ENCODE measurements around the gene PRSS36.

Gene PRSS36

DNA sequence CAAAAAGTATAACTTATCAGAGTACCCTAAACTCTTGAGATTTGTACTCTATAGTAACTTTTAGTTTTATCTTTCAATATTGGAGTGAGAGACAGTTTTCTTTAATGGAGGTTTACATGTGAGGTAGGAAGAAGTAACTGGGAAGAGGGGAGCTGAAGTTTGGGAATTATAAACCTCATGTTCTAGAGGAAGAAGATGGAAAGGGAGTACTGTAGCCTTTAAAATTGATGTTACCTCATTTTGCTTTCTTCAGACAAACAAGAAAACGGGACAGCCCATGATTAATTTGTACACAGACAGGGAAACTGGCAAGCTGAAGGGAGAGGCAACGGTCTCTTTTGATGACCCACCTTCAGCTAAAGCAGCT lies 39.5 kb upstream of the PRSS36 start:
- Histone ChIP-seq H3K9me3 (ENCODE audit: low read length) (no peaks in the 10 kb centered on the region), H3K36me3 (ENCODE audit: insufficient read depth, low read length) (peaks cover 98% of the 10 kb centered on the region), H3K27me3 (ENCODE audit: insufficient read depth, low read length) (no peaks in the 10 kb centered on the region), H3K4me1 (ENCODE audit: insufficient read depth, low read length) (no peaks in the 10 kb centered on the region), H3K4me3 (ENCODE audit: low read length) (no peak overlapping the region), H2AFZ (ENCODE audit: low read depth, low read length) (no peak overlapping the region)

DNA sequence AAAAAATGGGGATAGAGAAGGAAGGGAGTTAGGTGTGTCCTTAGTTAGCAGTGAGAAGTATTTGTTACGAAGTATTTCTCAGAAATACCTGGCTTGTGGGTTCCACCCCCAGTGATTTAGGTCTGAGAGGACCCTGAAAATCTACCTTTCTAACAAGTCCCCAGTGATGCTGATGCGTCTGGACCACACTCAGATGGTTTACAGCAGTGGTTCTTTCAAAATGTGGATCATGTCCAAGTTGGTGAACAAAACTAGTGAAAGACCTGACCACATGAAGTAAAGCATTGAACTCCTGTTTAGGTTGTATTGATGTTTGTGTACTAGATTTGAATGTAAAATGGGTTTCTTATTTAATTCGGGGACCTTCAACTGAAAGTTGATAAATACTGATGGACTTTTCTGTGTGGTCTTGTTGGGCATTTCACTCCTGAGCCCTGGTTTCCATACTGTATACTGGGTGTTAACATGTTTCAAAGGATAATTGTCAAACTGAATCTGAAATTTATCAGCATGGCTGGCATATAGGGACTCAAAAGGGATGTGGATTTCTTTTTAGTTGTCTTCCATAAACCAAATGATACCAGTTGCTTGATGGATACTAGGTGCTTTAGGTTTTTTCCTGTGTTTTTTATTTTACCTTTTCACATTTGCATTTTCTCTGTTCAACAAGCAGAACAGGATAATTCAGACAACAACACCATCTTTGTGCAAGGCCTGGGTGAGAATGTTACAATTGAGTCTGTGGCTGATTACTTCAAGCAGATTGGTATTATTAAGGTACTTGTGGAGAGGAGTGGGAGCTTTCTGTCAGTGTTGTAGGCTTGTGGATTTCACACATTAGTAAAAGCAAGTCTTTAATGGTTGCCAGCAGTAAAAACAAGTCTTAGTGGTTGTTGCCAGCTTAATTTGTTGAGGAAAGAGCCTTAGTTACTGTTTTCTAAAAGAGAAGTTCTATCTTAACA lies 38.9 kb upstream of the PRSS36 start:
- Histone ChIP-seq H3K27me3 (ENCODE audit: insufficient read depth, low read length) (no peaks in the 10 kb centered on the region), H3K4me3 (ENCODE audit: low read length) (no peak overlapping the region), H3K4me1 (ENCODE audit: insufficient read depth, low read length) (peaks cover 2% of the 10 kb centered on the region), H2AFZ (ENCODE audit: low read depth, low read length) (no peak overlapping the region), H3K36me3 (ENCODE audit: insufficient read depth, low read length) (peaks cover 97% of the 10 kb centered on the region), H3K9me3 (ENCODE audit: low read length) (no peaks in the 10 kb centered on the region)

DNA sequence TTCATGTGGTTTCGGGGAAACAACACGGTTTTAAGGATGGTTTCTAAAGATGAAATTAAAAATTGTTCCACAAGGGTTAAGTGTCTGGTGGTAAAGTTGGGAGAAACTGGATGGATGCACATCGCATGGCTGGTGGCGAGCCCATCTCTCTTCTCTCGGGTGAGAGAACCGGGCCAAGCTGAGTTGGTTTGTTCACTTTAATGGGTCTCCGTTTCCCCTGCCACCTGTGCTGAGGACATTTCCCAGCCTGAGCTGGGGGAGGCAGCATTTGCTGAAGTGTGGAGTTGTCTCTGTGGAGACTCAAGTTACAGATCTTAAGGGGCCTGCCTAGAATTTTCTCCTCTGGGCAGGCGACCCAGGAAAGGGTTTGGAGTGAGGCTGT lies 37.9 kb upstream of the PRSS36 start:
- Histone ChIP-seq H3K27me3 (ENCODE audit: insufficient read depth, low read length) (no peaks in the 10 kb centered on the region), H3K4me3 (ENCODE audit: low read length) (no peak overlapping the region), H3K4me1 (ENCODE audit: insufficient read depth, low read length) (peaks cover 12% of the 10 kb centered on the region), H3K36me3 (ENCODE audit: insufficient read depth, low read length) (peaks cover 97% of the 10 kb centered on the region), H3K9me3 (ENCODE audit: low read length) (no peaks in the 10 kb centered on the region), H2AFZ (ENCODE audit: low read depth, low read length) (no peak overlapping the region)

DNA sequence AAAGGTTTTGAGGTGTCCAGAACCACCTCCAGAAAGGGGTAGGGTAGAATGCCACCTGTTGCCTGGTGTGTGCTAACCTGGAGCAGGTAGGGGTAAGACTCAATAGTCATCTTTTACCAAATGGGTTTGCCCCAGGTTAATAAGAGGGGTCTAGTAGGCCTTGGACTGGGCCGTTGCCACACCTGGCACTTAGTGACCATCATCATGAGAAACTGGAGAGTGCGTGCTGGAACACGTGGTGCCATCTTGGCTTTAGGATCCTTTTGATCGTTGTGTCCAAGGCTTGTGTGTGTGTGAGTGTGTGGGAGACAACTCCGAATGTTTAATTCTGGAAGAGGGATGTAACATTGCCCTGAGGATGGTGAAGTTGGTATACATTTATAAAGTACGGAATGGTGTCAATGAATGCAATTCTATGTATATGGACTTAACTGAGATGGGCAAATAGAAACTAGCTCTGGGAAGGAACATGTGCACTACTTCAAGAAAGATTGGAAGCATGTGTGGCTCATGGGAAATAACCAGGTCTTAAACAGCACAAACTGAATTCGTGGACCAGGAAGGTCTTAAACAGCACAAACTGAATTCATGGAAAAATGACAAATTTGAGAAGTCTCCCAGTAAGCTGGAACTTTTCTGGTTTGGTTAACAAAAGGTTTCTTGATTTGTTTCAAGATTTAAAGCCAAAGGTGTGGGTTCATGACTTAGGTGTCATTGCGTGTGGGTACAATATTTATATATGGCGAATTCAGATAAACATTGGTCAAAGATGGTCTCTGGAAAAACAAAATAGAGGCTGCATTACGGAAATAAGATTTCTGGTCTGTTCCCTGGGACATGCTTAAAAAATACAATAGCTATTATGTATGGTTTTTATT lies 37.3 kb upstream of the PRSS36 start:
- H2AFZ ChIP-seq (ENCODE audit: low read depth, low read length) = no peak overlapping the region
- H3K4me1 ChIP-seq (ENCODE audit: insufficient read depth, low read length) = peaks cover 18% of the 10 kb centered on the region
- peaks cover 97% of the 10 kb centered on the region for H3K36me3 ChIP-seq (ENCODE audit: insufficient read depth, low read length)
- H3K27me3 ChIP-seq (ENCODE audit: insufficient read depth, low read length) = no peaks in the 10 kb centered on the region
- H3K9me3 ChIP-seq (ENCODE audit: low read length) = no peaks in the 10 kb centered on the region
- no peak overlapping the region for H3K4me3 ChIP-seq (ENCODE audit: low read length)

DNA sequence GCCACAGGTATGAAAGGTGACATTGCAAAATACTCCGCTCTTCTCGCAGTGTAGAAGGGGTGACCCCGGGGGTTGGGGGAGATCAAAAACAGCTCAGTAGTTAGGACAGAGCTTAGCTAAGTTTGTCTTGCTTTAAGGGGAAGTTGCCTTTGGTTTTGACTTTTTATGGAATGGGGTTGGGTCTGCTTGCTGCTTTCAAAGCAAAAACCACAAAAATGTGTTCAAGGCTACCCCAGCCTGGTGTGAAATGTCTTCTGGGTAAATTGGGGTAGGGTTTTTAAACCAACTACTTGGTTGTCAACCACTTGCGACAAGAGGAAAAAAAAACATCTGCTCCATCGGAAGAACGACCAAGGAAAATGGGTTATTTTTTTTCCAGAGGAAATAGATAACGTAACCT lies 36.3 kb upstream of the PRSS36 start:
- no peaks in the 10 kb centered on the region for H3K9me3 ChIP-seq (ENCODE audit: low read length)
- no peaks in the 10 kb centered on the region for H3K27me3 ChIP-seq (ENCODE audit: insufficient read depth, low read length)
- H3K4me1 ChIP-seq (ENCODE audit: insufficient read depth, low read length) = peaks cover 25% of the 10 kb centered on the region
- no peak overlapping the region for H3K4me3 ChIP-seq (ENCODE audit: low read length)
- no peak overlapping the region for H2AFZ ChIP-seq (ENCODE audit: low read depth, low read length)
- peaks cover 89% of the 10 kb centered on the region for H3K36me3 ChIP-seq (ENCODE audit: insufficient read depth, low read length)

DNA sequence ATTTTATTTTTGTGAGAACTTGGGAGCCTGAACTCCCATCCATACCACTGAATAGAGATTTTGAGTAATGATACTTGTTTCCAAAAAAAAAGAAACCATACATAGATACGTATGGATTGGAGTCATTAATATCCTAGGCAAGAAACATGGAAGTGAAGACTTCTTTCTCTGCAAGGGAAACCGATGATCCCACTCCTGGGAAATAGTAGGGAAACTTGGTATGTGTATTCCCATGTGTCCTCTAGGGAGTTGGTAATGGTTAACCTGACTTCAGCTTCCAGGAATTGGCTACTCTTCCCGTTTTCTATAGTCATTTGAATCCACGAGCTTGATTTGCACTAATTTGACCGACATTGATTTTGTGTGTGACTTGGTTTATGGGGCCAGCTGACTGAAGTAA lies 35.5 kb upstream of the PRSS36 start:
- no peaks in the 10 kb centered on the region for H3K27me3 ChIP-seq (ENCODE audit: insufficient read depth, low read length)
- peaks cover 81% of the 10 kb centered on the region for H3K36me3 ChIP-seq (ENCODE audit: insufficient read depth, low read length)
- H3K9me3 ChIP-seq (ENCODE audit: low read length) = no peaks in the 10 kb centered on the region
- H2AFZ ChIP-seq (ENCODE audit: low read depth, low read length) = no peak overlapping the region
- H3K4me3 ChIP-seq (ENCODE audit: low read length) = no peak overlapping the region
- peaks cover 25% of the 10 kb centered on the region for H3K4me1 ChIP-seq (ENCODE audit: insufficient read depth, low read length)

DNA sequence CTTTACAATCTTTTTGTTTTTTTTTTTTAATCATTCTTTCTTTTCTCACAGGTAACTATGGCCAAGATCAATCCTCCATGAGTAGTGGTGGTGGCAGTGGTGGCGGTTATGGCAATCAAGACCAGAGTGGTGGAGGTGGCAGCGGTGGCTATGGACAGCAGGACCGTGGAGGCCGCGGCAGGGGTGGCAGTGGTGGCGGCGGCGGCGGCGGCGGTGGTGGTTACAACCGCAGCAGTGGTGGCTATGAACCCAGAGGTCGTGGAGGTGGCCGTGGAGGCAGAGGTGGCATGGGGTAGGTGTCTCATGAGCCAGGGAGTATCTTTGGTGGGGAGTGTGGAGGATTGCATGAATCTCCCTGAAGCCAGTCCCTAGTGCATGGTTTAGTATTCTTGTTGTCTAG lies 35.0 kb upstream of the PRSS36 start:
- Histone ChIP-seq H3K36me3 (ENCODE audit: insufficient read depth, low read length) (peaks cover 76% of the 10 kb centered on the region), H2AFZ (ENCODE audit: low read depth, low read length) (no peak overlapping the region), H3K4me3 (ENCODE audit: low read length) (no peak overlapping the region), H3K9me3 (ENCODE audit: low read length) (no peaks in the 10 kb centered on the region), H3K27me3 (ENCODE audit: insufficient read depth, low read length) (no peaks in the 10 kb centered on the region), H3K4me1 (ENCODE audit: insufficient read depth, low read length) (peaks cover 25% of the 10 kb centered on the region)

DNA sequence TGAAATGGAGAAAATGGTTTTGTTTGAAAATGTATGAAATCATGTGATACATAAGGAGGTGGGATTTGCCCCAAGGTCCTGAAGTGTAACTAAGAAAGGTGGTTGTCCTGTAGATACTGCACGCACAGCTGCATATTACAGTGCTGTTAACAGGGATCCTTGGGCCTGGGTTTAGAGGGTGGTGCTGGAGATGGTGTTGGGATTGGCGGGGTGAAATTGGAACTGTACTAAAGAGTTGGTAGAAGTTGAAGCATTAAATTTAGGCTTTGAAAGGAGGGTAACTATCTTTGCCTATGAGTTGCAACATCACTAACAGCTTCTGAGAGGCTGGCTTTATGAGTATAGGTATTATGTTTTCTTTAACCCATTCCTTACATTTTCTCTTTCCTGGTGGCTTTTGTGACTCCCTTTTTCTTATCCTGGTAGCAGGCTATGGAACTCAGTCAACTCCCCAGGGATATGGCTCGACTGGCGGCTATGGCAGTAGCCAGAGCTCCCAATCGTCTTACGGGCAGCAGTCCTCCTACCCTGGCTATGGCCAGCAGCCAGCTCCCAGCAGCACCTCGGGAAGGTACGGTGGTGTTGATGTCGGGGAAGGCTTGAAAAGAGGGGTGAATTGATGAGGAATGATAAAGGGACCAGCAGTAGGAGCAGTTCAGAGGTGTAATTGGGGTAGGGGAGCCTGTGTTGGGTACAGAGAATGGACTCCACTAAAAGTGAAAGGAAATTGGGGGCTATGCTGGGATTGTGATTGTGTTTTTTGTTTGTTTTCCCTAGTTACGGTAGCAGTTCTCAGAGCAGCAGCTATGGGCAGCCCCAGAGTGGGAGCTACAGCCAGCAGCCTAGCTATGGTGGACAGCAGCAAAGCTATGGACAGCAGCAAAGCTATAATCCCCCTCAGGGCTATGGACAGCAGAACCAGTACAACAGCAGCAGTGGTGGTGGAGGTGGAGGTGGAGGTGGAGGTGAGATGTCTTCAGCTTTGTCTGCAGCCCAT lies 33.9 kb upstream of the PRSS36 start:
- peaks cover 28% of the 10 kb centered on the region for H3K4me1 ChIP-seq (ENCODE audit: insufficient read depth, low read length)
- H3K27me3 ChIP-seq (ENCODE audit: insufficient read depth, low read length) = no peaks in the 10 kb centered on the region
- no peaks in the 10 kb centered on the region for H3K9me3 ChIP-seq (ENCODE audit: low read length)
- H3K4me3 ChIP-seq (ENCODE audit: low read length) = no peak overlapping the region
- no peak overlapping the region for H2AFZ ChIP-seq (ENCODE audit: low read depth, low read length)
- peaks cover 65% of the 10 kb centered on the region for H3K36me3 ChIP-seq (ENCODE audit: insufficient read depth, low read length)

DNA sequence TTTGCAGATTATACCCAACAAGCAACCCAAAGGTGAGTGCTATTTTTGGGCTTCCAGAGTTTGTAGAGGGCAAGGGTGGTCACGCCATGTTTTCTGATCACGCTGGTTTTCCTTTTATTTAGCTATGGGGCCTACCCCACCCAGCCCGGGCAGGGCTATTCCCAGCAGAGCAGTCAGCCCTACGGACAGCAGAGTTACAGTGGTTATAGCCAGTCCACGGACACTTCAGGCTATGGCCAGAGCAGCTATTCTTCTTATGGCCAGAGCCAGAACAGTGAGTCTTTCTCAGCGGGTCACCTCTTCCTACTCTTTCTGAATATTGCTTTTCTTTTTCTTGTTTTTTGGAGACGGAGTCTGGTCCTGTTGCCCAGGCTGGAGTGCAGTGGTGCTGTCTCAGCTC lies 32.5 kb upstream of the PRSS36 start:
- H3K4me1 ChIP-seq (ENCODE audit: insufficient read depth, low read length) = peaks cover 30% of the 10 kb centered on the region
- peaks cover 51% of the 10 kb centered on the region for H3K36me3 ChIP-seq (ENCODE audit: insufficient read depth, low read length)
- H3K27me3 ChIP-seq (ENCODE audit: insufficient read depth, low read length) = no peaks in the 10 kb centered on the region
- H2AFZ ChIP-seq (ENCODE audit: low read depth, low read length) = no peak overlapping the region
- peak overlapping the region; percentile 65 for H3K4me3 ChIP-seq (ENCODE audit: low read length)
- H3K9me3 ChIP-seq (ENCODE audit: low read length) = no peaks in the 10 kb centered on the region

DNA sequence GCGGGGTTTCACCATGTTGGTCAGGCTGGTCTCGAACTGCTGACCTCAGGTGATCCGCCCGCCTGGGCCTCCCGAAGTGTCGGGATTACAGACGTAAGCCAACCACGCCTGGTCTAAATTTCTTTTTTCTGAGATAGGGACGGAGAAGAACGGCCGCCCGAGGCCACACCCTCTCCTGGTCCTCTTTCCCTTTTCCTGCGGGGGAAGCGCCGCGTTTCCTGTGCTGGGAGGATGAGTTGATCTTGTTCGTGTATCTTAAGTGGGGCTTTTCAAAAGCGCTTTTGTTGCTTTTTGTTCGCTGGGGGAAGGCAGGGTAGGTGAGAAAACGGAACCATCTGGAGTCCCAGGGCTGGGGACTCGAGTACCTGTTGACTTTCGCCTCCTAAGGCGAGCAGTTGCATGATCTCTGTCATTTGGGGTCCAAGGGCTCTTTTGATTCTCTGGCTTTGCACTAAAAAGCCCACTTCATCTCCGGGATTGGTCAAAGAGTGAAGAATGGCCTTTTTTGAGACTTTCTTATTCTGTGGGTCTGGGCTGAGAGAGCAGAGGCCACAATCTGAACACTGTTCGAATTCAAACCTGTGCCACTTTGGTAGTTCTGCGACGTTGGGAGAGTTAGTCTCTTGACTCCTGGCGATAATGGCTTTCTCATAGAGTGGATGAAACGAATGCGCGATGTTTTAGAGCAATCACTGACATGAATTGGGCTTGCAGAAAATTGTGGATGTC lies 31.4 kb upstream of the PRSS36 start:
- Histone ChIP-seq H2AFZ (ENCODE audit: low read depth, low read length) (no peak overlapping the region), H3K4me1 (ENCODE audit: insufficient read depth, low read length) (peaks cover 30% of the 10 kb centered on the region), H3K4me3 (ENCODE audit: low read length) (peak overlapping the region; percentile 65), H3K36me3 (ENCODE audit: insufficient read depth, low read length) (peaks cover 40% of the 10 kb centered on the region), H3K9me3 (ENCODE audit: low read length) (no peaks in the 10 kb centered on the region), H3K27me3 (ENCODE audit: insufficient read depth, low read length) (no peaks in the 10 kb centered on the region)

DNA sequence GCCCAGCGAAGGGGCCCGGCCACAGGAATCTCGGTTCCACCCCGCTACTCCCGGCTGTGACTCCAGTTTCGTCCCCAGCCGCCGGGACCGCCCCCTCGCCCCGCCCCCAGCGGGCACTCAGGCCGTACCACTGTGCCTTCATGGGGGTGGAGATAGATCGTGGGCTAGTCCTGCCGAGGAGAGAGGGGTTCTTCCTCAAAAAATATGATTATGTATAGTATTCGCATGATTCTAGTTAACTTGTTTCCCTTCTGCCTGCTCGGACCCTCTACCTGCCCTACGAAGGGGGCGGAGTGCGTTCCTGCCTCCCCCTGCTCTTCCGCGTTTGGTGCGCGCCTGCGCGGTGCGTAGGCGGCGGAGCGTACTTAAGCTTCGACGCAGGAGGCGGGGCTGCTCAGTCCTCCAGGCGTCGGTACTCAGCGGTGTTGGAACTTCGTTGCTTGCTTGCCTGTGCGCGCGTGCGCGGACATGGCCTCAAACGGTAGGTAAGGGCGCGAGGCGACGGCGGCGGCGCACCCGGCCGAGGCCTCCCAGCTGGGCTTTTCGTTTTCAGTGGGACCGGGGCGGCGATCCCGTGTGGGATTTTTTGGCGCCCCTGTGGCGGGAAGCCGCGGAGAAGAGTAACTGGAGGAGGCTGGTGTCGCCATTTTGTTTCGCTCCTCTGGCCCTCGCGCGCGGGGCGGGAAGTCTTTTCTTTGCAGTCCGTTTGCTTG lies 30.0 kb upstream of the PRSS36 start, which contains the start of gene FUS:
Gene FUS, plus strand, starts transcription at position 393 of the 713 bp plus-strand sequence. Its CDS starts 76 bp downstream, at position 469.
- Histone ChIP-seq H3K4me1 (ENCODE audit: insufficient read depth, low read length) (peaks cover 30% of the 10 kb centered on the region), H3K27me3 (ENCODE audit: insufficient read depth, low read length) (no peaks in the 10 kb centered on the region), H3K9me3 (ENCODE audit: low read length) (no peaks in the 10 kb centered on the region), H3K36me3 (ENCODE audit: insufficient read depth, low read length) (peaks cover 27% of the 10 kb centered on the region), H2AFZ (ENCODE audit: low read depth, low read length) (peak within 1 kb of the TSS; percentile 64), H3K4me3 (ENCODE audit: low read length) (peak within 1 kb of the TSS; percentile 65)
